ENCODE data around the gene GSTM3.

Gene GSTM3

DNA sequence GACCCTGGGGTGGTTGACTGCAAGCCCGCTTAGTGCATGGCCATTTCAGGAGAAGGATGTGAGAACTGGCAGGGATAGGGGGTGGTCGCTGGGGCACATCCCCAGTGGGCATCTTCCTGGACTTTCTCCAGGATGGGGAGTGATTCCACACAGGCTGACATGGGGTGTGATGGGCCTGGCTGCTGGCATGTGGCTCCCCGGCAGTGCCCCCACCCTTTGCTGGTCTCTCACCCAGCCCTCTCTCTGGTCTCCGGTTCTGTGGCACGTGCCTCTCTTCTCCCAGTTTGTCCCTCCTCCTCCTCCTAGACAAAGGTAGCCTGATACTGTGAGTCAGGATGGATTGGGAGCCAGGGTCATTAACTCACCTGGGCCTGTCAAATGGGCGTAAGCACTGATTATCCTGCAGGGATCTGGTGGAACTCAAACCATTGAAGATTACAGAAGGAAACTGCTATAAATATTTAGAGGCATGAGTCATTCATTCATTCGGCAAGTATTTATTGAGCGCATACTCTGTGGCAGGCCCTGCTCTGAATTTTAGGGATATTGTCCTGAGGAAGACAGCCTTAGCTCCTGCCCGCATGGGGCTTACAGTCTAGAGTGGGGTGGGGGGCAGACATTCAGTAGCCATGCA, 46.5 kb upstream of the GSTM3 start:
- Histone ChIP-seq H3K4me3 (ENCODE audit: low read depth, low read length) (no peak overlapping the region), H3K4me1 (ENCODE audit: control insufficient read depth, insufficient read depth, low read length) (peaks cover 4% of the 10 kb centered on the region; the same call in 1 of the 2 replicates), H3K27ac (ENCODE audit: extremely low read depth, low read depth, low read length) (no peak overlapping the region), H3K36me3 (ENCODE audit: control insufficient read depth in 2 of 2, insufficient read depth in 1 of 2, low read length in 2 of 2) (no peaks in the 10 kb centered on the region), H3K9me3 (ENCODE audit: control insufficient read depth, insufficient read depth, low read depth, low read length) (no peaks in the 10 kb centered on the region)
- TF ChIP-seq ZNF660 (tag by site-specific recombination; IDR thresholded peaks at IDR 0.05) = peak; percentile 83
- no peak for TF ChIP-seq ZNF529 (tag by site-specific recombination; IDR thresholded peaks at IDR 0.05; ENCODE audit: insufficient replicate concordance)
- CTCF ChIA-PET = interaction anchor here (7.7 to 17.6 kb wide), 2 partner anchors 8 to 195 kb away, joined by 68 to 522 read pairs; partner anchors contain the start of gene AHCYL1
- POLR2A ChIA-PET = no interaction called here

GRCh38 chr1:109786531-109787021, 45.7 kb upstream of the GSTM3 start:
- CTCF ChIA-PET = interaction anchor here (1.2 to 17.6 kb wide), 3 partner anchors 7 to 196 kb away, joined by 4 to 522 read pairs (median 68); partner anchors contain the start of gene AHCYL1
- Histone ChIP-seq H3K4me1 (ENCODE audit: control insufficient read depth, insufficient read depth, low read length) (0 out of 2 replicates have a peak, but pooled peaks cover 3% of the 10 kb centered on the region), H3K36me3 (ENCODE audit: control insufficient read depth in 2 of 2, insufficient read depth in 1 of 2, low read length in 2 of 2) (no peaks in the 10 kb centered on the region), H3K27ac (ENCODE audit: extremely low read depth, low read depth, low read length) (no peak overlapping the region), H3K9me3 (ENCODE audit: control insufficient read depth, insufficient read depth, low read depth, low read length) (no peaks in the 10 kb centered on the region), H3K4me3 (ENCODE audit: low read depth, low read length) (no peak overlapping the region)
- TF ChIP-seq, protein P1, sequence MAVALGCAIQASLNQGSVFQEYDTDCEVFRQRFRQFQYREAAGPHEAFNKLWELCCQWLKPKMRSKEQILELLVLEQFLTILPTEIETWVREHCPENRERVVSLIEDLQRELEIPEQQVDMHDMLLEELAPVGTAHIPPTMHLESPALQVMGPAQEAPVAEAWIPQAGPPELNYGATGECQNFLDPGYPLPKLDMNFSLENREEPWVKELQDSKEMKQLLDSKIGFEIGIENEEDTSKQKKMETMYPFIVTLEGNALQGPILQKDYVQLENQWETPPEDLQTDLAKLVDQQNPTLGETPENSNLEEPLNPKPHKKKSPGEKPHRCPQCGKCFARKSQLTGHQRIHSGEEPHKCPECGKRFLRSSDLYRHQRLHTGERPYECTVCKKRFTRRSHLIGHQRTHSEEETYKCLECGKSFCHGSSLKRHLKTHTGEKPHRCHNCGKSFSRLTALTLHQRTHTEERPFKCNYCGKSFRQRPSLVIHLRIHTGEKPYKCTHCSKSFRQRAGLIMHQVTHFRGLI (tag by site-specific recombination; IDR thresholded peaks at IDR 0.05) = peak; percentile 84; the same call in 1 of the 2 replicates
- TF ChIP-seq ZBTB17 (tag by site-specific recombination; IDR thresholded peaks at IDR 0.05) = peak; percentile 61
- peak; percentile 43; the same call in 1 of the 2 replicates for TF ChIP-seq KLF1 (tag by site-specific recombination; IDR thresholded peaks at IDR 0.05)
- no peak for TF ChIP-seq ZNF112 (tag by site-specific recombination; IDR thresholded peaks at IDR 0.05)
- POLR2A ChIA-PET = no interaction called here

- TF ChIP-seq EGR2 (tag by site-specific recombination; IDR thresholded peaks at IDR 0.05; ENCODE audit: low read depth) (0 out of 2 replicates have a peak, but pooled peaks have one; percentile 13), ZFHX2 (tag by site-specific recombination; conservative IDR thresholded peaks at IDR 0.05) (no peak), ZSCAN5A (tag by site-specific recombination; IDR thresholded peaks at IDR 0.05) (no peak), BCL11B (tag by site-specific recombination; IDR thresholded peaks at IDR 0.05; ENCODE audit: low read depth) (no peak)
- TF ChIP-seq, protein P2, sequence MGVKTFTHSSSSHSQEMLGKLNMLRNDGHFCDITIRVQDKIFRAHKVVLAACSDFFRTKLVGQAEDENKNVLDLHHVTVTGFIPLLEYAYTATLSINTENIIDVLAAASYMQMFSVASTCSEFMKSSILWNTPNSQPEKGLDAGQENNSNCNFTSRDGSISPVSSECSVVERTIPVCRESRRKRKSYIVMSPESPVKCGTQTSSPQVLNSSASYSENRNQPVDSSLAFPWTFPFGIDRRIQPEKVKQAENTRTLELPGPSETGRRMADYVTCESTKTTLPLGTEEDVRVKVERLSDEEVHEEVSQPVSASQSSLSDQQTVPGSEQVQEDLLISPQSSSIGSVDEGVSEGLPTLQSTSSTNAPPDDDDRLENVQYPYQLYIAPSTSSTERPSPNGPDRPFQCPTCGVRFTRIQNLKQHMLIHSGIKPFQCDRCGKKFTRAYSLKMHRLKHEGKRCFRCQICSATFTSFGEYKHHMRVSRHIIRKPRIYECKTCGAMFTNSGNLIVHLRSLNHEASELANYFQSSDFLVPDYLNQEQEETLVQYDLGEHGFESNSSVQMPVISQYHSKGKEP (tag by site-specific recombination; IDR thresholded peaks at IDR 0.05) = no peak
- TF ChIP-seq, protein P3, sequence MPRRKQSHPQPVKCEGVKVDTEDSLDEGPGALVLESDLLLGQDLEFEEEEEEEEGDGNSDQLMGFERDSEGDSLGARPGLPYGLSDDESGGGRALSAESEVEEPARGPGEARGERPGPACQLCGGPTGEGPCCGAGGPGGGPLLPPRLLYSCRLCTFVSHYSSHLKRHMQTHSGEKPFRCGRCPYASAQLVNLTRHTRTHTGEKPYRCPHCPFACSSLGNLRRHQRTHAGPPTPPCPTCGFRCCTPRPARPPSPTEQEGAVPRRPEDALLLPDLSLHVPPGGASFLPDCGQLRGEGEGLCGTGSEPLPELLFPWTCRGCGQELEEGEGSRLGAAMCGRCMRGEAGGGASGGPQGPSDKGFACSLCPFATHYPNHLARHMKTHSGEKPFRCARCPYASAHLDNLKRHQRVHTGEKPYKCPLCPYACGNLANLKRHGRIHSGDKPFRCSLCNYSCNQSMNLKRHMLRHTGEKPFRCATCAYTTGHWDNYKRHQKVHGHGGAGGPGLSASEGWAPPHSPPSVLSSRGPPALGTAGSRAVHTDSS (tag by site-specific recombination; IDR thresholded peaks at IDR 0.05) = no peak
- Histone ChIP-seq H3K27ac (ENCODE audit: extremely low read depth, low read depth, low read length) (no peak overlapping the region), H3K4me1 (ENCODE audit: control insufficient read depth, insufficient read depth, low read length) (0 out of 2 replicates have a peak, but pooled peaks cover 3% of the 10 kb centered on the region), H3K9me3 (ENCODE audit: control insufficient read depth, insufficient read depth, low read depth, low read length) (no peaks in the 10 kb centered on the region), H3K36me3 (ENCODE audit: control insufficient read depth in 2 of 2, insufficient read depth in 1 of 2, low read length in 2 of 2) (no peaks in the 10 kb centered on the region), H3K4me3 (ENCODE audit: low read depth, low read length) (no peak overlapping the region)
- CTCF ChIA-PET = interaction anchor here (1.0 to 17.6 kb wide), 5 partner anchors 7 to 196 kb away, joined by 4 to 522 read pairs (median 6); partner anchors contain the start of gene AHCYL1
- POLR2A ChIA-PET = no interaction called here
Measured at GRCh38 chr1:109786112-109786480, 45.3 kb upstream of the GSTM3 start.

Measured in HEK293 (cell line).